ENCODE measurements around the gene THAP3.
"Not testable (repeated sequence)": the region's sequence is repeated elsewhere in the genome, so short reads cannot be mapped to it uniquely, and the experiment has no call there.

- not testable (repeated sequence) for TF ChIP-seq CTCF (conservative IDR thresholded peaks at IDR 0.05; ENCODE audit: low read depth in 2 of 2); EZH2phosphoT487 (IDR thresholded peaks at IDR 0.05; ENCODE audit: unreplicated experiment)
Measured at GRCh38 chr1:6640867-6641266, 16.2 kb downstream of the THAP3 start.

Data from GM23338 (cell line).